8988T (cell line): ENCODE results near the gene CDKN1C.
A peak's percentile ranks its signal among the peaks of the same experiment; 100 is the strongest.

Experiments used
- DNase-seq: peaks from one replicate; pipeline ENCODE4 v3.0.0; 2011

The CDKN1C gene

DNA sequence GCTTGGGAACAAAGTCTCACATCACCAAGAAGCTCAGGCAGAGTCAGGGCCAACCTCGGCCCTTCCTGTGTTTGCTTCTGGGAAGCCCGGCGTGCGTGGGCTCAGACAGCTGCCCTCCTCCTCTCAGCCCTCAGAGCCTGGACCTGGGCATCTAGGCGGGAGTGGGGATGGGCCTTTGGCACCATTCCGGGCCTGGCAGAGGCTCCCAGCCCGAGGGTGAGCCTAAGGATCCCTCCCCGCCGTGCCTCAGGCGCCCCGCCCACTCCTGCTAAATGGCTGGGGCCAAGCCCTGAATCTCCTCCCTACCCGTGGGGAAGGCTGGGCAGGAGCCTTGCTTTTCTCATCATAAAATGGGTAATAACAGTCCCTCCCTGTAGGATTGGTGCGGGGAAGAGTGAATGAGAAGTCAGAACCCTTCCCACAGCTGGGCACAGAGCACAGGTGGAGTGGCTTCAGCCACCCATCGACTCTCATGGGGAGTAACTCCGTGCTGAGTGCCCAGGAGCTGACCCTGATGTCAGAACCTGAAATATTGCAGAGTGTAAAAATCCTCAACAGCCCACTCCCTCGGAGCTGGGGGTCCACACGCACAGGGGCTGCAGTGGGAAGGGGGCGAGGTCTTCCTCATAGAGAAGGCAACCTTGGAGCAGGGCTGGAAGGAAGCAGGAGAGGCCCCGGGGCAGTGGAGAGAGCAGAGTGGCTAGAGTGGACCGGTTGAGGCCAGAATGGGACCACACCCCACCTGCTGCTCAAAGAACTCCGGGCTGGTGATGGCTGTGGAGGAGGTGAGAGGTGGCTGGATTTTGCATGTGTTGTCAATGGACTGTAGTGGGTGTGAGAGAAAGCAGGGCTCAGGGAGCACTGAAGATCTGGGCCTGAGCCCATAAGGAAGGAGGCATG lies 18.8 kb upstream of the CDKN1C start:
- DNase-seq = no peak

DNA sequence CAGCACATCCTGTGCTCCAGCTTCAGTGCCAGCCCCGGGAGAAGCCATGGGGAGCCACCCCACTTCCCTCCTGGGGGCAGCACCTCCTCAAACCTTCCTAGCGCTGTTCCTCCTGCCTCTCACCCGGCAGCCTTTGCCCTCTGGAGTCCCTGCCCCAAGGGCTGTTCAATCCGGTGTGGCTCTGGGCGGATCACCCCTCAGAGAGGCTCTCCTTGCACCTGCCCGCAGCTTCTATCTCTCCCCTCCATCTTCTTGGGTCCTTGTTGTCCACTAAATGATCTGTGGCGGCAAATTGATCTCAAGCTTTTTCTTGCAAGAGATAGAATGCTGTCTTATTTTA lies 18.1 kb upstream of the CDKN1C start:
- no peak for DNase-seq

- DNase-seq = no peak
Measured at GRCh38 chr11:2902784-2903671, 17.5 kb upstream of the CDKN1C start.

GRCh38 chr11:2901854-2902783 lies 16.5 kb upstream of the CDKN1C start:
- peak; percentile 98 for DNase-seq

DNA sequence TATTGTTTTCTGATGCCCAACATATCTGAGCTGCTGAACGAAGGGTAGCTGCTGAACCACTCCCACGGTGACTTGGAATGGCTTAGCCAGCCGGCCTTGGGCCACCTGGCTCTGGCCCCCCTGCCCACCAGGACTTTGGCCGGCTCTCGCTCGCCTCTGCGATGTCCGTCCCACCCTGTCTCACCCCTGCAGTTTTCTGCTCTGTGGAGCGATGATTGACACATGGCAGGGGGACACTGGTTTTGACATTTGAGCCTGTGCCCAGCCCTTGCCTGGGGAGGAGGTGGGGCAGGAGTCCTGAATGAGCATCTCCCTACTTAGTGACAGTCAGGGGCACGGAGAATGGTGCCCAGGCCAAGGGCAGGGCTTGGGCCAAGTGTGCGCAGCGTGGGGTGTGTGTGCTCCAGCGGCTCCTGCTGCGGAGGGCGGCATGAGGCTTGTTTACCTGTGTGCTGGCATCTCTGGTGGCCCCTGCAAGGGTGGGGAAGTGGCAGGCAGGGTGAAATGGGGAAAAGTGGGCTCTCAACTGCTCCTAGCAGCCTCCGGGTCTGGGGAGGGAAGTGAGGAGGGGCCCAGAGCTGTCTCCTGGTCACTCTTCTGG lies 15.7 kb upstream of the CDKN1C start:
- no peak for DNase-seq

- no peak for DNase-seq
Measured at GRCh38 chr11:2899080-2899783, 13.7 kb upstream of the CDKN1C start.

GRCh38 chr11:2898366-2899079 lies 12.9 kb upstream of the CDKN1C start:
- peak; percentile 92 for DNase-seq

GRCh38 chr11:2897048-2897447 lies 11.5 kb upstream of the CDKN1C start:
- DNase-seq = no peak

DNA sequence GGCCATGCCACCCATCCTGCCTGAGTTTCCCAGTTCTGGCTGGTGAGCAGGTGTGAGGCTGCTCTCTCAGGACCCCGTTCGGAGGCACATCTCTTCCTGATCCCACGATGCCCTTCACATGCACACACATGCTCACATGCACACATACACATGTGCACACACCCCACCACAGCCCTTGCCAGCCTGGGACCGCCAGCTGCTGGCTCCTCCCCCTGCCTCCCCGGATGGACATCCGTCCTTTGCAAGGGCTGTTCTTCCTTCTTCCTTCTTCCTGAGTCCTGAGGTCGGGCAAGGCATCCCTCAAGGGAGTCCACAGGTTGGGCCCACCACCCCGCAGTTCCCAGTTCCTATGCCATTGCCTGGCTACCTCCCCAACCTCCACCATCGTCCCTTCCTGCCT lies 10.5 kb upstream of the CDKN1C start:
- DNase-seq = no peak

- DNase-seq = no peak
Measured at GRCh38 chr11:2893935-2894334, 8.4 kb upstream of the CDKN1C start.

DNA sequence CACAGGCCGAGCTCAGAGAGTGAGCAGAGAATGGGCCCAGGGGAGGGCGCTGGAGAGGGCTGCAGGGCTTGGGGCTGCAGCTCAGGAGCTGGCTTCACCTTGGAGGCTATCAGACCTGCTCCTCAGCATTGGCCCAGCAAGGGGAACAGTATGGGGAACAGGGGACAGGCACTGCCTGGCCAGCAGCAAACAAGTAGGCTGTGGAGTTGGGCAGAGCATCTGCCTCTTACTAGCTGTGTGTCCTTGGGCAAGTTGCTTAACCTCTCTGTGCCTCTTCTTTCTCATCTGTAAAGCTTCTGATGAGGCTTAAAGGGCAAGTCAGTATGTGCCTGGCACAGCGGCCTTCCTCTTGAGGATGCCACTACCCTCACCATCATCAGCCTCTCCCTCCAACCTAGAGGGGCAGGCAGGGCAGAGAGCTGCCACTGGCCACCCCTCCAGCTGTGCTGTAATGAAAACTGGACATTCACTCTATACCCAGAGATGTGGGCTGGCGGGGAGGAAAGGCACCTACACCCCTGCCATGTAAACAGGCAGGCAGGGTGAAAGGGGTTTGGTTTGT lies 7.5 kb upstream of the CDKN1C start:
- peak; percentile 82 for DNase-seq

DNA sequence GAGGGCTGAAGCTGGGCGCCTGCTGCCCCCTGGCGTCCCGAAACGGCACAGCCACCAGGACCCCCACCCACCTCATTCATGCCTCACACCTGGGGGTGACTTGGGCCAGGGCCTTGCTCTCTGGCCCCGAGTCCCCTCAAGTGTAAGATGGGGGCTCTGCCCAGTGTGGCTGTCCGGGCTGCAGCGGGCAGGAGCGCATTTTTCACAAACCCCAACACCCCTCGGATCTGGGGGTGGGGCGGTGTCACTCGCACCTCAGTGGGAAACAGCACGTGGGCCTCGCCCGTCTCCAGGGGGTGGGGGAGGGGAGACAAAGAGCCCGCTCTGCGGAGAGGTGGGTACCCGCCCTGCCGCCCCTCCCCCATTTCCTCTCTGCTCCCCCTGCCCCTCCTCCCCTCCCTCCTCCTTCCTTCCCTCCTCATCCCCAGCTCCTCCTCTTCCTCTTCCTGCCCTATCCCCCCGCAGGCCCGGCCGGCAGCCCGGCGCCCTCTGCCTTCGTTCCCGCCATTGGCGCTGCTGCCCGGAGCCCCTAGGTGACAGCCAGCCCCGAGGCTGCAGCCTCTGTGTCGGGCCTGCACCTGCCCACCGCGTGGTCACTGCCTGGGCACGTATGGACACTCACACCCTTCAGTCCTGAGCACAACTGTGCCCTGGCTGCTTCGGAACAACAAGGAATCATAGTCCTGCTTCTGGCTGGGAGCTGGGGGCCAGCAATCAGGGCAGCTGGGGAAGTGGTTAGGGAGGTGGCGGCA lies 6.8 kb upstream of the CDKN1C start:
- peak; percentile 96 for DNase-seq

- no peak for DNase-seq
Measured at GRCh38 chr11:2891326-2892214, 6.0 kb upstream of the CDKN1C start.

DNA sequence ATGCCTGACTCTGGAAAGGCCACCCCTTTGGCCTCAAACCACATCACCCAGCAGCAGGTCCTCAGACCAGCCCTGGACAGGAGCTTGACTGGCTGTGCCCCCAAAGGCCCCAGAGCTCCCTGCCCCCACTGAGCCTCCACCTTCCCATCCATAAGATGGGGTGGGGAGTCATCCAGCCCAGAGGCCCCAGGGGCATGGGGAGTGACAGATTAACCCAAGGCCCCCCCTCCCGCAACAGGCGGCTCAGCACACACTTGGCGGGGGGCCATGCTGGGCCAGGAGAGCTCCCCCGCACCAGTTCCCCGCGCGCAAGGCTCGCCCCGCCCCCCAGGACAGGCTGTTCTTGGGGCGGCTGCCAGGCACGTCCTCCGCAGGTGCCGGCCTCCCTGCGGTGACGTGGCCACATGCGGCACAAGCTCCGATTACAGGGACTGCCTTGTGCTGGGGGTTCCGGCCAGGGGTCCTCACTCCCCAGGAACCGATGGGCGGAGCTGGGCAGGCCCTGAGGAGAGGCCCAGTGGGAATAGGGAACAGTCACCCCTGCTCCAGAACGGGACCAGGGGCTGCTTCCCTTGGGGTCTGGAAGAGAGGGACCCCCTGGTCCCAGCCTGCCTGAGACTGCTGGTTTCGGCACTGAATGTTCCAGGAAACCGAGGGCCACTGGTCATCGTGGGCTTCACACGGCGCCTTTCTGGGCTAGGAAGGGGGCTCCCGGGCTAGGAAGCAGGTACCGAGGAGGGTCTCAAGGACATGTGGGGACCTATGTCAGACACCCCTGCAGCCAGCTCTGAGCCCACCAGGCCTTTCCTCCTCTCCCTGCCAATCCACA lies 5.1 kb upstream of the CDKN1C start:
- no peak for DNase-seq

DNA sequence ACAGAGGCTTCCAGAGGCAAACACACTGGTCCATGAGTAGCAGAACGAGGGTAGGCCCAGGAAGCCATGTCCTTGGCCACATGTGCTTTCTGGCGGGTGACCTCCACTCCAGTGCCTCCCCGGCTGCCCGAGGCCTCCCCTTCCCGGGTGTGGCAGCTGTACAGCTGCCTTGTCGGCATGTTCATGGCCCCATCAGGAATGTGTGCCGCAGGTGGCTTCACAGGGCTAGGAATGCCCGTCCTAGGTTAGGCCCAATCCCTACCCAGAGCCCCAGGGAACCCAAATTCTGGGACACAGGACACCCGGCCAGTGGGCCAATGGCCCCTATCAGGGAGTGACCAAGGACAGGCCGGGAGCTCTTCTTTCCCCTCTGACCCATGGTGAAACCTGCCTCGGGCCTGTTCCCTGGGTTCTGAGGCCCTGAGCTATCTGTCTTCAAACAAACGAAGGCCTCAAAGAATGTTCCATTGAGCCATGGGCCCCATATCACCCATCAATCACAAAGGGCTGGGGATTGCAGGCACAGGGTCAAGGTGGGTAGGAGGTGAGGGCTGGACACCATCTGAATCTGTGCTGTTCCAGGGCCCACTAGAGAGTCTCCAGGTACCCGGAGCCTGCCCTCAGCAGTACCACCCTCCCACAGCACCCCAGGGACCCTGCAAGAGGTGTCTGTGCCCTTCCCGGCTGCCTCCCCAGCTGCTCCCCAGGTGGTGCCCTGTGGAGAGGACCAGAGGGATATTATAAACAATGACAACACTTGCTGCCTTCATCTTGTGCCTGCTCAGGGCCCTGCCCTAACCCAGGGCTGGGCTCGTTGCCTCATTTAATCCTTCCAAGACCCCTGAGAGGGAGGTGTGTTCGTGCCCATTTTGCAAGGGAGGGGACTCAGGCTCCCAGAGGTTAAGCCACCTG lies 4.0 kb upstream of the CDKN1C start:
- no peak for DNase-seq

DNA sequence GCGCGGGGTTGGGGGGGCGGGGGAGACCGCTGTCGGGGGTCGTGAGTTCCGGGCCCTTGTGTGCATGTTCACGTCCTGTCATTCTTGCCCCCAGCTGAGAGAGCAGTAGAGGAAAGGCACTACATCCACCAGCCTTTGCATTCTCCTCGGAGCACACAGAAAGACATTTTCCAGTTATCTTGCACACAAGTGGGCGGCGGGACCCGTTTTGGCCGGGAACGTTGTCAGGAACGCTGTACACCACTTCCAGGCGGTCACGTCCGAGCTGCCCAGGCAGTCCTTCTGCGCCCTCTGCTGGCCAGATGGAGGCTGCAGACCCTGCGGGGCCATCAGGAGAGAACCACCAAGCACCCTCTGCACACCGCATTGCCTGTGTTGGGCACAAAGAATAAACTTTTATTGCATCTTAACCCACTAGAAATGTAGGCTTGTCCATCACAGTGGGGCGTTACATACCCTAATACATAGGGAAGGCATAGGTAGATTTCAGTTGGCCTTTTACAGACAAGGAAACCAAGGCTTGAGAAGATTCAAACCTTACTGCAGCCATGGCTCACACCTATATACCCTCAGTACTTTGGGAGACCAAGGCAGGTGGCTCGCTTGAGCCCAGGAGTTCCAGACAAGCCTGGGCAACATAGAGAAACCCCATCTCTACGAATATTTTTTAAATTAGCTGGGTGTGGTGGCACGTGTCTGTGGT lies 2.8 kb upstream of the CDKN1C start:
- DNase-seq = peak; percentile 99
